ENCODE results near the gene FHL1.
"Not testable (repeated sequence)": the region's sequence is repeated elsewhere in the genome, so short reads cannot be mapped to it uniquely, and the experiment has no call there.

The FHL1 gene

DNA sequence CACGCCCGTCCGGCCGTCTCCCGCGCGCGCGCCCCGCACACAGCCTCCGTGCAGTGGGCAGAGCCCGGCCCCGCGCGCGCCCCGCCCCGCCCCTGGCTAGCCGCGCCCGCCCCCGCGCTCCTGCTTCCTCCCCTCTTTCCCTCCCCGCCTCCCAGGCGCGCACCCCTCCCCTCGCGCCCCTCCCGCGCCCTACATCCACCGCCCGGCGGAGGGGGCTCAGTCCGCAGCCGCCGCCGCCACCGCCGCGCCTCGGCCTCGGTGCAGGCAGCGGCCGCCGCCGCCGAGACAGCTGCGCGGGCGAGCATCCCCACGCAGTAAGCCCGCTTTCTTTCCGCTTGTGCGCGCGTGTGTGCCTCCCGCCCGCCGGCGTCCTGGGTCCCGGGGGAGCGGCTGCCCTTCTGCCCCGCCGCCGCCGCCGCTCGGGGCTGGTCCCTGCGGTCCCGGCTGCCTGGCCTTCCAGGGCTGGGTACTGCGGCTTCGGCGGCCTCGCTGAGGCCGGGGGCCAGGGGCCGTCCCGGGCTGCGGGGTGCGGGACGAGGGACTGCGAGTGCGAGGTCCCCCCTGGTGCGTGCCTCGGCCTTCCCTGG is at the start of gene FHL1:
Gene FHL1, plus strand, starts transcription at position 219 of the 587 bp plus-strand sequence.
- no peak for DNase-seq (ENCODE audit: low spot score)

DNA sequence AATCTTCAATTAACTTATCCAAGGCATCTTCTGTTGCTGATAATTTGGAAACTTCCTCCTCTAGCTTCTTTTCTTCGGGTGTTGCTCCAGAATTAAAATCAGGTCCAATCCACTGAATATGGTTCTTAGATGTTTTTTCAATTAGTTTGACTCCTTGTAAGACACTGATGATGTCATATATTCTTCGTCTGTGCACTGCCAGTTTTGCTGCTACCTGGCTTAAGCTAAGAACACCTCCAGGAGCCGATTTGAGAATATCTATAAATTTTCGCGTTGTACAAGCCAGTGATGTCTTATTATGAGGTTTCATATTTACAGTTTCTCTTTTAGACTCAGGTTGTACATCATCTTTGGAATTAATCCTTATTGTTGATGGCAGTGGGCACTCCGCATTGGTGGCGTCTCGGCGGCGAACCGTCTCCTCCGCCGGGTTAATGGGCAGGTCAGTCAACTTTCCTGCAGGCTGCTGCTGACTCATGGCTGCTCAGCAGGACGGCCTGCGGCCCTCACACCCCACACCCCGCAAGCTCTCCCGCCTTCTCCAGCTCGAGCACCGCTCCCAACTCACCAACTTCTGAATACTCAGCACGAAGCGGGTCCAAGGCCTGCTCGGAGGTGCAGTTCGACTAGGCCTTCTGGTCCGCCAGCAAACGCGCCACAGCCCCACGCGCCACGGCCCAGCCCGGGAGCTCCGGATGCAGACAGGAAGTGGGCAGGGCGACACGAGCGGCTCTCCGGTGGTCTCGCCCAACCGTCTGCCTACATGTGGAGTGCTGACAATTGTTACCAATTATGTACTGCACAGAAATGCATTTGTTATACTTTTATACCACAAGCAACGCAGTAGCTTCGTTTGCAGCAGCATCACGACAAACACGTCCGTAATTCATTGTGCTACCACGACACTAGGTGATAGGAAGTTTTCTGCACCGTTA is 49.2 kb upstream of the FHL1 start:
- no peak for DNase-seq (ENCODE audit: low spot score)

DNA sequence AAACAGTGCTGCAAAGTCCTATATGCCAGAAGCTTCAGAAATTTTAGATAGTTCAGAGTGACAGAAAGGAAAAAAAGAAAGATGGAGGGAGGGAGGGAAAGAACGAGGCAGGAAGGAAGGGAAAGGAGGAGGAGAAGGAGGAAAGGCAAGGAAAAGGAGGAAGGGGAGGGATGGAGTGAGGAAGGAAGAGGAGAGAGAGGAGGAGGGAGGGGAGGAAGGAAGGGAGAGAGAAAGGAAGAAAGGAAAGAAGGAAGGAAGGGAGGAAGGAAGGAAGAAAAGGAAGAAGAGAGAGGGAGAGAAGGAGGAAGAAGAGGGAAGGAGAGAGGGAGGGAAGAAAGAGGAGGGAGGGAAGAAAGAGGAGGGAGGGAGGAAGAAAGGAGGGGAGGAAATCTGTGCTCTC is 42.4 kb upstream of the FHL1 start:
- DNase-seq (ENCODE audit: low spot score): no peak

DNA sequence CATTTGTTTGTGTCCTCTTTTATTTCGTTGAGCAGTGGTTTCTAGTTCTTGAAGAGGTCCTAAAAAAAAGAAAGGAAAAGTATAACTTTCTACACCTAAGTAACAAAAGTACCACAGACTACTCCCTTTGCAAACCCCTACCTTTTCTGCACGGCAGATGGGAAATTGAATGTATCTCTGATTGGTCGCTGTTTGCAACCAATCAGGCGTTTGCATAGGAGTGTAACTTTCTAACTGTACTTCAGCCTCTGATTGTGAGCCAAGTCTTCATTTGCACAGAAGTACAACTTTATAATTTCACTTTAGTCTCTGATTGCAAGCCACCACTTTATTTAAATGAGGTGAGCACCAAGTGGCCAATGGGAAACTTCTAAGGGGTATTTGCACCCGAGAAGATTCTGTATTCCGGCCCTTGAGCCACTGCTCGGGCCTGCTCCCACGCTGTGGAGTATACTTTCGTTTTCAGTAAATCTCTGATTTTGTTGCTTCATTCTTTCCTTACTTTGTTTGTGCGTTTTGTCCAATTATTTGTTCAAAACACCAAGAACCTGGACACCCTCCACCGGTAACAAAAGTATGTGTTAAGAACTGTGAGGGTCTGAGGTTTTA is 40.3 kb upstream of the FHL1 start:
- no peak for DNase-seq (ENCODE audit: low spot score)

DNA sequence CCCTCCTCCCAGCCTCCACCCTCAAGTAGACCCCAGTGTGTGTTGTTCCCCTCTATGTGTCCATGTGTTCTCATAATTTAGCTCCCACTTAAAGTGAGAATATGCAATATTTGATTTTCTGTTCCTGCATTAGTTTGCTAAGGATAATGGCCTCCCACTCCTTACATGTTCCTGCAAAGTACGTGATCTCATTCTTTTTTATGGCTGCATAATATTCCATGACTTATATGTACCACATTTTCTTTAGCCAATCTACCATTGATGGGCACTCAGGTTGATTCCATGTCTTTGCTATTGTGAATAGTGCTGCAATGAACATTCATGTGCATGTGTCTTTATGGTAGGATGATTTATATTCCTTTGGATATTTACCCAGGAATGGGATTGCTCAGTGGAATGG is 38.4 kb upstream of the FHL1 start:
- DNase-seq (ENCODE audit: low spot score): not testable (repeated sequence)

DNA sequence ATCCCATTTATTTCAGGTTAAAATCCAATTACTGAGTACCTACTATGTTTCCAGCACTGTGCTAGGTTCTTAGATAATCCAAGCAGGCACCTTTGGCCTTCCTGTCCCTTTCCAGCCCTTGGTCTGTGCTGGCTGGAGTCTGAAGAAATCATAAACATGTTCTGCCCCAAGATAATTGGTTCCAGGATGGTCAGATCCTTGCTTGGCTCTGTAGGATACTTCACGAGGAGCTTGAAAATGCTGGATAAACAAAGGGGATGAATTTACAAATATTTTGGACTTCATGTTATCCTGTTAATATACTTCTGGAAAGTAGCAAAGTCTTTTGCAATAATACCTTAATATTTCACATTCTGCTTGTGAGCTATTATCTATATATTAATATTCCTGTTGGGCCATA is 35.0 kb upstream of the FHL1 start:
- DNase-seq (ENCODE audit: low spot score): no peak

DNA sequence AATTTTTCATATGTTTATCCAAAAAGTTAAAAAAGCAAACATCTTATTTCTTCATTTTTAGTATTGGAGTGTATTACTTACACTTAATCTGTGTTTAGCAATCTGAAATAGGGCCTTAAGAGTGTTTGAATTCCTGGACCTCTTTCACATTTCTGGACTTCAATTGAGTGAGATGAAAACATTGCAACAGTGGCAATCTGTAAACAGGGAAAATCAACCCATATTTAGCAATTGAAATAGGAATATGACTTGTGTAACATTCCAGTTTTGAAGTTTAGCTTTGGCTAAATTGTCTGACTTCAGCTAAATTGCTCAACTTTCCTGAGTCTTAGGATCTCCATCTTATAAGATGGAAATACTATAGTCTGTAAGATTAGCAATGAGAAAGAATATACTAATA is 34.6 kb upstream of the FHL1 start:
- no peak for DNase-seq (ENCODE audit: low spot score)

DNA sequence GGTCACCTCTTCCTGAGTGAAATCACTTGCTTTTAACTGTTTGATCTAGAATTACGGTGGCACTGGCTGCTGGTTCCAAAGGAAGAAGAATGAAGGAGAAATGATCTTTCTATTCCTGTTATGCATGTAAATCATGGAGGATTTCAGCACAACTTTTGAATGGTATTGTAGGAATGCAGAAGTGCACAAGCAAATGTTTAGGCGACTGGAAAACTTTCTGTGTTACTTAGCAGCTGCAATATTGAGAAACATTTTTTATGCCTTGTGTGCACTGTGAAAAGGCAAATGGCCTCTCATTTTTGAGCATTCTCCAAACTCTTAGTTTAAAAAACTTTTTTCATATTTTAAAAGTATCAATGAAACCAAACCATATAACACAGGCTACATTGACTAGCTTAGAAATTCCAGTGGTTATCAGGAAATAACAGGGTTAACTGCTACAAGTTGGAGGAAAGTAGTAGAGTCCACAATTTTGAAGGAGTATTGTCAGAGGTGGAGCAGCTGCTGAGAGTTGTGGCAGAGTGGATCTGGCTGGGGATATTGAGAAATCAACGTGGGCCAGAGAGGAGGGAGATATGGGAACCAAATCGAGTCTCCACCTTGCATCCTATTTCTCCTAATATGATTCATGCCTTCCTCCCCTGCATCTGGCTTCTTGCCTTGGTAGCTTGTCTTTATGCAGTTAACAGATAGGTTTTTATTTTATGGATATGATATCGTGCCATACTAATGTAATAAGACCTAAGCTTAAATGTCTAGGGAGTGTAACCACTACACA is 32.0 kb upstream of the FHL1 start:
- DNase-seq (ENCODE audit: low spot score): no peak

DNA sequence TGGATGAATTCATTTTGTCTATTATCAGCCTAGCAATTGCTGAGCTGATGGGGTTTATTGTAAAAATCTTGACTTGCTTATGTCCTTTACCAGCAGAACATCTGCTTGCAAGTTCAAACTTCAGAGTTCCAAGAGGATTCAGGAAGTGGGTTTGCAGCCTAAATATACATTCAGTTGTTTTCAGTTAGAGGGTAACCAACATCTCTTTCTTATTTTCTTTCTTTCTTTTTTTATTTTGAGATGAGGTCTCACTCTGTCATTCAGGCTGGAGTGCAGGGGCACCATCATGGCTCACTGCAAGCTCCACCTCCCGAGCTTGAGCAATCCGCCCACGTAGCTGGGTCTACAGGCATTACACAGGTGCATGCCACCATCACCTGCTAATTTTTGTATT is 31.4 kb upstream of the FHL1 start:
- DNase-seq (ENCODE audit: low spot score): no peak

DNA sequence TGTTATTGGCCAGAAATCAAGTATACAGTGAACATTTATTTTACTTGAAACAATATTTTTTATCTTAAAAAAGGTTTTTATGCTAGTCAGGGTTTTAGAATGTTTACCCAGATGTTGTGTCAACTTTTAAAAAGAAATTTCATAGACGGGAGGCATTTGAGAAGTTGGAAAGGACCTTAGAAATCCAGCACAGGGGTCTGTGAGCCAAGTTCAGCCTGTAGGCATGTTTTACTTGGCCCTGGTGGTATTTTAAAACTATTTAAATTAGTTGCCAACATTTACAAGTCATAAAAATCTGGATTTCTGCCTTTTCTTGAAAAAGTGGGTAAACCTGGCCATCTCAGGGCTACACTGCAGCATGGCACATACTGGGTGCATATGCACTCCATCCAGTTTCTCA is 25.5 kb upstream of the FHL1 start:
- no peak for DNase-seq (ENCODE audit: low spot score)

DNA sequence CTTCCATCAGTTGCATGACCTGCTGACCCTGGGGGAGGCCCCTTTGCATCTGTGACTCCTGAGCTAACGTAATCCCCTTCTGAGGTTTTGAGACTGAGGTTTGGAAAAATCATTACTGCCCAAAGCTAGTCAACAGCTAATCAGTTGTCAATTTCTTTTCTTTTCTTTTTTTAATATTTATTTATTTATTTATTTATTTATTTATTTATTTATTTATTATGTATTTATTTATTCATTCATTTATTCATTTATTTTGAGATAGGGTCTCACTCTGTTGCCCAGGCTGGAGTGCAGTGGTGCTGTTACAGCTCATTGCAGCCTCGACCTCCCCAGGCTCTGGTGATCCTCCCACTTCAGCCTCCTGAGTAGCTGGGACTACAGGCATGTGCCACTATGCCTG is 25.1 kb upstream of the FHL1 start:
- DNase-seq (ENCODE audit: low spot score): no peak

DNA sequence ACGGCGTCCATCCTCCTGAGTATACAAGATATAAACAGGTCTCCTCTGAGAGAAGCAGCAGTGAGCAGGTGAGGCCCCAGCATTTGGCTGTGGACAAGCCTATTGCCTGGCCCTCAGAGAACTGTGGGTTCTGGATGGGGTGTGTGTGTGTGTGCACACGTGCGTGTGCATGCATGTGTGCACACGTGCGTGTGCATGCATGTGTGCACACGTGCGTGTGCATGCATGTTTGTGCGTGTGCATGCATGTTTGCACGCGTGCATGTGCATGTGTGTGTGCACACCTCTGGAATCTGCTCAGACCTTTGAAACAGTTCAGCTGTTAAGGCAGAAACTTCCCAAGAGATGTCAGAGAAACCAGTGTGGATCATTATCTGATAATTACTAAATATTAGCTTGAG is 22.2 kb upstream of the FHL1 start:
- no peak for DNase-seq (ENCODE audit: low spot score)

DNA sequence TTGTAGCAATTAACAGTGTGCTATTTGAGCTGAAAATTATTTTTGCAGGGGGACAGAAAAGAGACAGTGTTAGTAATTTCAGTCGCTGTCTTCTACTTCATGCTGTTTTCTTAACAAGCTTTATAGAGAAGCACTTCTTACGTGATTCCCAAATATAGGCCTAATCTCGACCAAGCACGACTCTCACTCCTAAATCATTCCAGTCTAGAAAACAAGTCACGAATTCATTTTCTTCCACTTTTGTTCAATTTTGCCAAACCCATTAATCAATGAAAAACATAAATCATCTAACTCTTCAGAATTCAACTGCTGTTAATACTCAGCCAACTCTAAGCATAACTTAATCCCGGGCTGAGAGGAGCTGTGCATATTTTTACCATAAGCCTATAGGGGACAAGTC is 21.0 kb upstream of the FHL1 start:
- DNase-seq (ENCODE audit: low spot score): no peak

DNA sequence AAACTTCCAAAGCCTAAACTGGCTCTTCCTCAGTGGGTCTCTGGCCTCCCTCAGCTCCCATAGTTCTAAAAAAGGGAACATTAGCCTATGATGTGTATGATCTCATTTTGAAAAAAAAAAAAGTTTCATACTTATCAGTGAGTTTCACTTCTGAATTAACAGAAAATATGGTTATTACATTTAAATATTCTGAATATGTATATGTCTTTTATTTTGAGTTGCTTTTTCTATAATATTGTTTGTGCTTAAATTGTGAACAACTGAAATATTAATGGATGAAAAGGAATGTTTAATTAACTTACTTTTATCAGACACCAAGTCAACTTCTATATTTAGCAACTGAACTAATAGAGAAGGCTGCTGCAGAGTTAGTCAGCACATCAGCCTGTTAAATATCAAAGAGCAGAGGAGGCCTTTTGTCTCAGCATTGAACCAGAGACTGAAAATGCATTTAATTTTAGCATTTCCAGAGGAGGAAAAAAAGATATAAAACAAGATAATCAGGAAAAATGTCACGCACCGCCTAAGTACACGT is 20.4 kb upstream of the FHL1 start:
- DNase-seq (ENCODE audit: low spot score): peak; percentile 21

DNA sequence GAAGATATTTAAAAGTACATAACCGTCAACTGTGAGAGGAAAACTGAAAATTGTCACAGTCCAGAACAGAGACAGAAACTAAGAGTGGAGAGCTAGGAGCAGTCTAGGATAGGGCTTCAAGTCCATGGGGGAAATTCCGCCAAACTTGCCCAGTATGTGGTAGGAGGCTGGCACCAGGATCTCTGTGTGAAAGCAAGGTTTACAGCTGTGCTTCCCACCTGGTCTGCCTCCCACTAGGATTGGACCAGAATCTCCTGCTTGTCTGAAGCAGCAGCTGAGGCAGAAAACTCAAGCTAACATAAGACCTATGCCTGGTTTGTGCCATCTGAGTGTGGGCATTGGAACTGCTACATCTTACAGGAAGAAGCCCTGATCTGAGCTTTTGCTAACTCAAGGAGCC is 18.6 kb upstream of the FHL1 start:
- no peak for DNase-seq (ENCODE audit: low spot score)

DNA sequence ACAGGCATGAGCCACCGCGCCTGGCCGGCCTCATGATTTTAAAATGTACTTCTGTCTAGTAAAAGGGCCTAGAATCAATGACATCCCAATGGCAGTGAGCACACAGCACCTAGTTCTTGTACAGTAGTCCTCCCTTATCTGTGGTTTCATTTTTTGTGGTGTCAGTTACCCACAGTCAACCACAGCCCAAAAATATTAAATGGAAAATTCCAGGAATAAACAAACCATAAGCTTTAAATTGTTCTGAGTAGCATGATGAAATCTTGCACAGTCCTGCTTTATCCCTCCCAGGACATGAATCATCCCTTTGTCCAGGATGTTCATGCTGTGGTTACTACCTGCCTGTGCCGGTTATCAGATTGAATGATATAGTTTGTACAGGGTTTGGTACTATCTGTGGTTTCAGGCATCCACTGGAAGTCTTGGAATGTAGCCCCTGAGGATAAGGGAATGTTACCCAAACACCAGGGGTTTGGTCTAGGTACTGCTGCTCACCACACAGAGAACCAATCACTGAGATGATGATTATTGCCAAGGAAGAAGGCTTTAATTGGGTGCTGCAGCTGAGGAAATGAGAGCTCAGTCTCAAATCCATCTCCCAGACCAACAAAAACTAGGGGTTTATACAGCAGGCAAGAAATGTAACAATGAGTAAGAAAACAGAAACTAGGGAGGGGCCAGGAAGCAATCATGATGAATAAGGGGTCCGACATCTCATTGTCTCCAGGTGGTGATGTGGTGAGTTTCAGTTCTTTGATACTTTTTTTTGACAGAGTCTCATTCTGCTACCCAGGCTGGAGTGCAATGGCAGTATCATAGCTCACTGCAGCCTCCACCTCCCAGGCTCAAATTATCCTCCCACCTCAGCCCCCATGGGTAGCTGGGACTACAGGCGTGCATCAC is 16.2 kb upstream of the FHL1 start:
- peak; percentile 89 for DNase-seq (ENCODE audit: low spot score)

DNA sequence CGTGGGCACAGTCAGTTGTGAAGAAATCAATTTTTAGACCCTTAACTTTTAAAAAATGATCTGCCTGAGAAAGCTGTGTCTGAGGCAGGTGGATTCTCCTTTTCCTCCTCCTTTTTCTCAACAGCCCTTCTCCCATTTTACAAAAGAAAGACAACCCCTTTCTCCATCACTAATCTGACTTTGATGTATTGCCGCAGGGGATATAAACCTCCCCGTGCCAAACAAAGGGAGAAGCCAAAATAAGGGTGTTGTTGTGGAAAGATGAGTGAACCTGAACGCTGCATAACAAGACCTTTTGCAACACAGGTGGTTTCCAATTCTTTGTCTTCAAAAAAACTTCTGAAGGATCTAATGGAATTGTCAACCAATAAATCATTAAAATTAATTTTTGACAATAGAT is 8.4 kb upstream of the FHL1 start:
- DNase-seq (ENCODE audit: low spot score): no peak

DNA sequence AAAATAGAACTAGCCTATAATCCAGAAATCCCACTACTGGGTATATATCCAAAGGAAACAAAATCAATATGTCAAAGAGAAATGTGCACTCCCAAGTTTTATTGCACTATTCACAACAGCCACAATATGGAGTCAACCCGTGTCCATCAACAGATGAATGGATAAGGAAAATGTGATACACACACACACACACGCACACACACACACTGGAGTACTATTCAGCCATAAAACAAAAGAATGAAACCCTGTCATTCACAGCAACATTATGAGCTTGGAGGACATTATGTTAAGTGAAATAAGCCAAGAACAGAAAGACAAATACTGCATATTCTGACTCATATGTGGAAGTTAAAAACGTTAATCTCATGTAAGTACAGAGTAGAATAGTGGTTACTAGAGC is 5.8 kb upstream of the FHL1 start:
- no peak for DNase-seq (ENCODE audit: low spot score)

DNA sequence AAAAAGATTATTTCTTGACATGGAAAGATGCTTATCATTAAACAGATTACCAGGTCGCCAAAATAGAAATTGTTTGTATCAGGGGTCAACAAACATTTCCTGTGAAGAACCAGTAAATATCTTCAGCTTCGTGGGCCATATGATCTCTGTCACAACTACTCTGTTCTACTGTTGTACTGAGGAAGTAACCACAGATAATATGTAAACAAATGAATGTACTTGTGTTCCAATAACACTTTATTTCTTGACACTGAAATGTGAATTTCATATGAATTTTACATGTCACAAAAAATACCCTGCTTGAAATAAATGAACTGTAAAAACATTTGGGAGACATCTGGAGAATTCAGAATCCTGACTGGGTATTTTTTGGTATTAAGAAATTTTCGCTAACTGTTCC is 4.7 kb upstream of the FHL1 start:
- DNase-seq (ENCODE audit: low spot score): no peak

DNA sequence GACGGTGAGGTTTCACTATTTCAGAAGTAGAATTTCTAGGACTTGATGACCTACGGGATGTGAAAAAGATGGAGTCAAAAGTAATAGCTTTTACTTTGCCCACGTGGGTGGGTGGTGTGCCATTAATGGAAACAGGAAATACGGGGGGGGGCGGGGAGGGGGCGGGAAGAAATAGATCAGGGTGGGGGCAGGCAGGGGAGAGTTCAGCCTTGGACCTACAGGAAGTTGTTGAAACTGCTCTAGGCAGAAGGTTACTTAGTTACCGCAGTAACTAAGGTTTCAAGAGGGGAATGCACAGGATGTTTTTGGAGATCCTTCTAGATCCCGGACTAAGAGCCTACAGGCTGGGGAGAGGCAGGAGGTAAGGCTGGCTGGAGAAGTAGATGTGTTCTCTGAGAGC is 3.6 kb upstream of the FHL1 start:
- DNase-seq (ENCODE audit: low spot score): no peak

DNA sequence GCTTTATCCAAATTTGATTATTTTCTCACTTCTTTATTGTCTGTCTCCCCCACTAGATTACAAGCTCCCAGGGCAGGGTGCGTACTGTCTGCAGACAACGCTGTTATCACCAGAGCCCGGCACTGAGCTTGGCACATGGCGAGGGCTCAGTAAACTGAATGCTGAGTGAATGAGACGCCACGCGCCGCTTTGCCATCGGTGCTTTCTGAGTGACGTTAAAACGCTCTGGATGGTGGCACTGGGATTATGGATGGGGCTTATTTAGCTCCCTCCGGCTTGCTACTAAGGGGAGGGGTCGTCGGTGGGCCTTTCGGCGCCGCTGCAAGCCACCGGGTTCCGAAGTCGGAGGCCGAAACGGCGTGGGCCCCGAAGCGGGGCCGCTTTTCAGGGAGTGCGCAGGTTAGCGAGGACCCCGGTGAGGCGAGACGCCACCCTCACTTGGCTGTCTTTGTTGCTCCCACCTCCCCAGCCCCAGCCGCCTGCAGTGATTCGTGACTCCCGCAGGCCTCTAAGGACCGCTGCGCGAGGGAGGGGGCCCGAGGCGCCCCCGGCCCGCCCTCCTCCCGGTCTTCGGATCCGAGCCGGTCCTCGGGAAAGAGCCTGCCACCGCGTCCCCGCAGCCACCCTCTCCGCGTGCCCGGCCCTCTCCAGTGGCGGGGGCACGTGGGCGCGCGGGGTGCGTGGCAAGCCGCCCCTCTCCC is 569 bp upstream of the FHL1 start:
- DNase-seq (ENCODE audit: low spot score): no peak

Measured in kidney tubule cell (primary cell).